ENCODE data around the gene TBP.
"Not testable (repeated sequence)": the region's sequence is repeated elsewhere in the genome, so short reads cannot be mapped to it uniquely, and the experiment has no call there.

Gene TBP

GRCh38 chr6:170554013-170554795, at the start of gene TBP:
TBP (plus strand) TSS chr6:170554369; CDS start chr6:170557030, 2,661 bp downstream.
- Histone ChIP-seq H3K4me1 (ENCODE audit: insufficient read depth, low read length) (peaks cover 37% of the 10 kb centered on the region), H3K27ac (ENCODE audit: low read depth, low read length) (peak within 1 kb of the TSS; percentile 89), H3K27me3 (ENCODE audit: control insufficient read depth in 1 of 2, insufficient read depth in 2 of 2, low read length in 2 of 2) (no peaks in the 10 kb centered on the region), H3K36me3 (ENCODE audit: insufficient read depth, low read length) (peaks cover 12% of the 10 kb centered on the region), H3K9me3 (ENCODE audit: low read length) (no peaks in the 10 kb centered on the region), H3K9ac (ENCODE audit: low read length) (peak within 1 kb of the TSS; percentile 97), H3K4me3 (ENCODE audit: low read depth in 1 of 2, low read length in 2 of 2) (peak within 1 kb of the TSS; percentile 83 to 94)

- Histone ChIP-seq H3K36me3 (ENCODE audit: insufficient read depth, low read length) (no peaks in the 10 kb centered on the region), H3K4me3 (ENCODE audit: low read depth in 1 of 2, low read length in 2 of 2) (no peak overlapping the region), H3K9ac (ENCODE audit: low read length) (no peak overlapping the region), H3K9me3 (ENCODE audit: low read length) (no peaks in the 10 kb centered on the region), H3K27ac (ENCODE audit: low read depth, low read length) (no peak overlapping the region), H3K27me3 (ENCODE audit: control insufficient read depth in 1 of 2, insufficient read depth in 2 of 2, low read length in 2 of 2) (no peaks in the 10 kb centered on the region), H3K4me1 (ENCODE audit: insufficient read depth, low read length) (no peaks in the 10 kb centered on the region)
Measured at GRCh38 chr6:170504479-170504878, 49.7 kb upstream of the TBP start.

GRCh38 chr6:170505306-170505705, 48.9 kb upstream of the TBP start:
- Histone ChIP-seq H3K9me3 (ENCODE audit: low read length) (no peaks in the 10 kb centered on the region), H3K4me1 (ENCODE audit: insufficient read depth, low read length) (no peaks in the 10 kb centered on the region), H3K27me3 (ENCODE audit: control insufficient read depth in 1 of 2, insufficient read depth in 2 of 2, low read length in 2 of 2) (no peaks in the 10 kb centered on the region), H3K4me3 (ENCODE audit: low read depth in 1 of 2, low read length in 2 of 2) (no peak overlapping the region), H3K27ac (ENCODE audit: low read depth, low read length) (no peak overlapping the region), H3K36me3 (ENCODE audit: insufficient read depth, low read length) (no peaks in the 10 kb centered on the region), H3K9ac (ENCODE audit: low read length) (no peak overlapping the region)

GRCh38 chr6:170506446-170506845, 47.7 kb upstream of the TBP start:
- Histone ChIP-seq H3K9me3 (ENCODE audit: low read length) (no peaks in the 10 kb centered on the region), H3K4me3 (ENCODE audit: low read depth in 1 of 2, low read length in 2 of 2) (no peak overlapping the region), H3K27ac (ENCODE audit: low read depth, low read length) (no peak overlapping the region), H3K9ac (ENCODE audit: low read length) (no peak overlapping the region), H3K4me1 (ENCODE audit: insufficient read depth, low read length) (no peaks in the 10 kb centered on the region), H3K36me3 (ENCODE audit: insufficient read depth, low read length) (no peaks in the 10 kb centered on the region), H3K27me3 (ENCODE audit: control insufficient read depth in 1 of 2, insufficient read depth in 2 of 2, low read length in 2 of 2) (no peaks in the 10 kb centered on the region)

GRCh38 chr6:170507728-170508127, 46.4 kb upstream of the TBP start:
- not testable (repeated sequence) for H3K27me3 ChIP-seq (ENCODE audit: control insufficient read depth in 1 of 2, insufficient read depth in 2 of 2, low read length in 2 of 2)

GRCh38 chr6:170508275-170508674, 45.9 kb upstream of the TBP start:
- H3K9ac ChIP-seq (ENCODE audit: low read length); H3K4me3 ChIP-seq (ENCODE audit: low read depth in 1 of 2, low read length in 2 of 2); H3K27ac ChIP-seq (ENCODE audit: low read depth, low read length); H3K9me3 ChIP-seq (ENCODE audit: low read length); H3K36me3 ChIP-seq (ENCODE audit: insufficient read depth, low read length); H3K27me3 ChIP-seq (ENCODE audit: control insufficient read depth in 1 of 2, insufficient read depth in 2 of 2, low read length in 2 of 2); H3K4me1 ChIP-seq (ENCODE audit: insufficient read depth, low read length): not testable (repeated sequence)

More at GRCh38 chr6:170507728-170508127, 46.4 kb upstream of the TBP start:
- not testable (repeated sequence) for H3K4me3 ChIP-seq (ENCODE audit: low read depth in 1 of 2, low read length in 2 of 2); H3K27ac ChIP-seq (ENCODE audit: low read depth, low read length); H3K4me1 ChIP-seq (ENCODE audit: insufficient read depth, low read length); H3K36me3 ChIP-seq (ENCODE audit: insufficient read depth, low read length); H3K9me3 ChIP-seq (ENCODE audit: low read length); H3K9ac ChIP-seq (ENCODE audit: low read length)

- H3K27ac ChIP-seq (ENCODE audit: low read depth, low read length); H3K9me3 ChIP-seq (ENCODE audit: low read length); H3K27me3 ChIP-seq (ENCODE audit: control insufficient read depth in 1 of 2, insufficient read depth in 2 of 2, low read length in 2 of 2); H3K36me3 ChIP-seq (ENCODE audit: insufficient read depth, low read length); H3K9ac ChIP-seq (ENCODE audit: low read length); H3K4me1 ChIP-seq (ENCODE audit: insufficient read depth, low read length); H3K4me3 ChIP-seq (ENCODE audit: low read depth in 1 of 2, low read length in 2 of 2): not testable (repeated sequence)
Measured at GRCh38 chr6:170508892-170509722, 45.1 kb upstream of the TBP start.

GRCh38 chr6:170509723-170510018, 44.5 kb upstream of the TBP start:
- Histone ChIP-seq H3K9ac (ENCODE audit: low read length) (no peak overlapping the region), H3K4me1 (ENCODE audit: insufficient read depth, low read length) (no peaks in the 10 kb centered on the region), H3K27ac (ENCODE audit: low read depth, low read length) (no peak overlapping the region), H3K27me3 (ENCODE audit: control insufficient read depth in 1 of 2, insufficient read depth in 2 of 2, low read length in 2 of 2) (no peaks in the 10 kb centered on the region), H3K9me3 (ENCODE audit: low read length) (no peaks in the 10 kb centered on the region), H3K36me3 (ENCODE audit: insufficient read depth, low read length) (no peaks in the 10 kb centered on the region), H3K4me3 (ENCODE audit: low read depth in 1 of 2, low read length in 2 of 2) (no peak overlapping the region)

GRCh38 chr6:170510631-170511030, 43.5 kb upstream of the TBP start:
- no peak overlapping the region for H3K4me3 ChIP-seq (ENCODE audit: low read depth in 1 of 2, low read length in 2 of 2)
- H3K27ac ChIP-seq (ENCODE audit: low read depth, low read length) = no peak overlapping the region
- no peak overlapping the region for H3K9ac ChIP-seq (ENCODE audit: low read length)
- H3K36me3 ChIP-seq (ENCODE audit: insufficient read depth, low read length) = no peaks in the 10 kb centered on the region
- no peaks in the 10 kb centered on the region for H3K9me3 ChIP-seq (ENCODE audit: low read length)
- H3K4me1 ChIP-seq (ENCODE audit: insufficient read depth, low read length) = no peaks in the 10 kb centered on the region
- H3K27me3 ChIP-seq (ENCODE audit: control insufficient read depth in 1 of 2, insufficient read depth in 2 of 2, low read length in 2 of 2) = no peaks in the 10 kb centered on the region

GRCh38 chr6:170512249-170512648, 41.9 kb upstream of the TBP start:
- no peak overlapping the region for H3K27ac ChIP-seq (ENCODE audit: low read depth, low read length)
- no peaks in the 10 kb centered on the region for H3K9me3 ChIP-seq (ENCODE audit: low read length)
- H3K4me3 ChIP-seq (ENCODE audit: low read depth in 1 of 2, low read length in 2 of 2) = no peak overlapping the region
- H3K9ac ChIP-seq (ENCODE audit: low read length) = no peak overlapping the region
- H3K27me3 ChIP-seq (ENCODE audit: control insufficient read depth in 1 of 2, insufficient read depth in 2 of 2, low read length in 2 of 2) = no peaks in the 10 kb centered on the region
- H3K4me1 ChIP-seq (ENCODE audit: insufficient read depth, low read length) = no peaks in the 10 kb centered on the region
- no peaks in the 10 kb centered on the region for H3K36me3 ChIP-seq (ENCODE audit: insufficient read depth, low read length)

- Histone ChIP-seq H3K9me3 (ENCODE audit: low read length) (no peaks in the 10 kb centered on the region), H3K36me3 (ENCODE audit: insufficient read depth, low read length) (no peaks in the 10 kb centered on the region), H3K4me1 (ENCODE audit: insufficient read depth, low read length) (no peaks in the 10 kb centered on the region), H3K4me3 (ENCODE audit: low read depth in 1 of 2, low read length in 2 of 2) (no peak overlapping the region), H3K9ac (ENCODE audit: low read length) (no peak overlapping the region), H3K27me3 (ENCODE audit: control insufficient read depth in 1 of 2, insufficient read depth in 2 of 2, low read length in 2 of 2) (no peaks in the 10 kb centered on the region), H3K27ac (ENCODE audit: low read depth, low read length) (no peak overlapping the region)
Measured at GRCh38 chr6:170514908-170515307, 39.3 kb upstream of the TBP start.

Data from muscle layer of colon (tissue), 2 donors.